Measurements from ENCODE around the gene TXNDC16.
"Not testable (repeated sequence)": the region's sequence is repeated elsewhere in the genome, so short reads cannot be mapped to it uniquely, and the experiment has no call there.

The TXNDC16 gene

GRCh38 chr14:52552063-52552988, at the start of gene TXNDC16, which contains the start of gene GPR137C:
Gene TXNDC16, minus strand, starts transcription at chr14:52552505. Its CDS starts 8,948 bp downstream, at chr14:52543557.
Gene GPR137C, plus strand, starts transcription at chr14:52552836. Its CDS starts 312 bp downstream, at chr14:52553148.
- peak; percentile 92 for ATAC-seq (replicated peaks)
- Mint-ChIP-seq H3K27ac (peak within 1 kb of the TSS; percentile 95), H3K4me1 (peaks cover 15 to 24% of the 10 kb centered on the region in 2 donors), H3K9me3 (no peaks in the 10 kb centered on the region), H3K36me3 (no peaks in the 10 kb centered on the region), H3K27me3 (peaks cover 0 to 4% of the 10 kb centered on the region in 2 donors), H3K4me3 (peak within 1 kb of the TSS; percentile 94 to 95)
- peak; percentile 99 for DNase-seq

GRCh38 chr14:52599974-52600373, 47.7 kb upstream of the TXNDC16 start:
- ATAC-seq (replicated peaks) (no peak), DNase-seq (no peak)
- no peak overlapping the region for H3K4me3 Mint-ChIP-seq
- peaks cover 0 to 2% of the 10 kb centered on the region in 2 donors for H3K36me3 Mint-ChIP-seq
- peaks cover 0 to 4% of the 10 kb centered on the region in 2 donors for H3K4me1 Mint-ChIP-seq
- H3K27ac Mint-ChIP-seq: no peak overlapping the region
- H3K9me3 Mint-ChIP-seq: peaks cover 5 to 13% of the 10 kb centered on the region in 2 donors
- no peaks in the 10 kb centered on the region for H3K27me3 Mint-ChIP-seq

- DNase-seq: no peak
- no peak for ATAC-seq (replicated peaks)
- Mint-ChIP-seq H3K27me3 (no peaks in the 10 kb centered on the region), H3K27ac (no peak overlapping the region), H3K36me3 (peaks cover 2 to 4% of the 10 kb centered on the region in 2 donors), H3K4me3 (no peak overlapping the region), H3K9me3 (peaks cover 9 to 11% of the 10 kb centered on the region in 2 donors), H3K4me1 (peaks cover 0 to 4% of the 10 kb centered on the region in 2 donors)
Observed at GRCh38 chr14:52598568-52598967, 46.3 kb upstream of the TXNDC16 start.

GRCh38 chr14:52596861-52597260, 44.6 kb upstream of the TXNDC16 start:
- Mint-ChIP-seq H3K4me1 (no peaks in the 10 kb centered on the region), H3K36me3 (peaks cover 2 to 4% of the 10 kb centered on the region in 2 donors), H3K9me3 (peaks cover 9 to 11% of the 10 kb centered on the region in 2 donors), H3K27me3 (no peaks in the 10 kb centered on the region), H3K4me3 (no peak overlapping the region), H3K27ac (no peak overlapping the region)
- DNase-seq (no peak), ATAC-seq (replicated peaks) (no peak)

- no peak for DNase-seq
- Mint-ChIP-seq H3K27ac (no peak overlapping the region), H3K27me3 (no peaks in the 10 kb centered on the region), H3K4me1 (no peaks in the 10 kb centered on the region), H3K4me3 (no peak overlapping the region), H3K36me3 (peaks cover 2 to 4% of the 10 kb centered on the region in 2 donors), H3K9me3 (peaks cover 12 to 13% of the 10 kb centered on the region in 2 donors)
- no peak for ATAC-seq (replicated peaks)
Observed at GRCh38 chr14:52596320-52596719, 44.0 kb upstream of the TXNDC16 start.

GRCh38 chr14:52590318-52590717, 38.0 kb upstream of the TXNDC16 start:
- ATAC-seq (replicated peaks): no peak
- no peak overlapping the region for H3K27ac Mint-ChIP-seq
- H3K27me3 Mint-ChIP-seq: no peaks in the 10 kb centered on the region
- no peak for DNase-seq
- peaks cover 0 to 4% of the 10 kb centered on the region in 2 donors for H3K36me3 Mint-ChIP-seq
- H3K4me3 Mint-ChIP-seq: no peak overlapping the region
- H3K9me3 Mint-ChIP-seq: peaks cover 12% of the 10 kb centered on the region in 2 donors
- no peaks in the 10 kb centered on the region for H3K4me1 Mint-ChIP-seq

GRCh38 chr14:52589646-52590045, 37.3 kb upstream of the TXNDC16 start:
- Mint-ChIP-seq H3K27me3 (no peaks in the 10 kb centered on the region), H3K4me1 (no peaks in the 10 kb centered on the region), H3K27ac (no peak overlapping the region), H3K9me3 (peaks cover 8 to 10% of the 10 kb centered on the region in 2 donors), H3K4me3 (no peak overlapping the region), H3K36me3 (peaks cover 0 to 3% of the 10 kb centered on the region in 2 donors)
- DNase-seq (no peak), ATAC-seq (replicated peaks) (no peak)

- no peaks in the 10 kb centered on the region for H3K4me1 Mint-ChIP-seq
- no peaks in the 10 kb centered on the region for H3K9me3 Mint-ChIP-seq
- DNase-seq (no peak), ATAC-seq (replicated peaks) (no peak)
- H3K27ac Mint-ChIP-seq: no peak overlapping the region
- no peaks in the 10 kb centered on the region for H3K36me3 Mint-ChIP-seq
- no peaks in the 10 kb centered on the region for H3K27me3 Mint-ChIP-seq
- no peak overlapping the region for H3K4me3 Mint-ChIP-seq
Observed at GRCh38 chr14:52583544-52583943, 31.2 kb upstream of the TXNDC16 start.

- Mint-ChIP-seq H3K4me3 (no peak overlapping the region), H3K27me3 (peaks cover 4 to 12% of the 10 kb centered on the region in 2 donors), H3K9me3 (peaks cover 16 to 19% of the 10 kb centered on the region in 2 donors), H3K27ac (no peak overlapping the region), H3K36me3 (peaks cover 6 to 10% of the 10 kb centered on the region in 2 donors), H3K4me1 (peaks cover 0 to 4% of the 10 kb centered on the region in 2 donors)
- DNase-seq (no peak), ATAC-seq (replicated peaks) (no peak)
Observed at GRCh38 chr14:52575858-52576257, 23.6 kb upstream of the TXNDC16 start.

- H3K9me3 Mint-ChIP-seq: peaks cover 31 to 32% of the 10 kb centered on the region in 2 donors
- H3K4me3 Mint-ChIP-seq; H3K27ac Mint-ChIP-seq; ATAC-seq (replicated peaks); DNase-seq; H3K4me1 Mint-ChIP-seq: not testable (repeated sequence)
- H3K27me3 Mint-ChIP-seq: peaks cover 10 to 18% of the 10 kb centered on the region in 2 donors
- H3K36me3 Mint-ChIP-seq: peaks cover 14 to 27% of the 10 kb centered on the region in 2 donors
Observed at GRCh38 chr14:52568454-52568853, 16.1 kb upstream of the TXNDC16 start.

- H3K9me3 Mint-ChIP-seq: peaks cover 0 to 2% of the 10 kb centered on the region in 2 donors
- no peak overlapping the region for H3K4me3 Mint-ChIP-seq
- H3K4me1 Mint-ChIP-seq: no peaks in the 10 kb centered on the region
- H3K27ac Mint-ChIP-seq: no peak overlapping the region
- ATAC-seq (replicated peaks) (no peak), DNase-seq (no peak)
- H3K36me3 Mint-ChIP-seq: peaks cover 0 to 5% of the 10 kb centered on the region in 2 donors
- H3K27me3 Mint-ChIP-seq: no peaks in the 10 kb centered on the region
Observed at GRCh38 chr14:52563120-52563519, 10.8 kb upstream of the TXNDC16 start.

- H3K27me3 Mint-ChIP-seq: peaks cover 0 to 4% of the 10 kb centered on the region in 2 donors
- ATAC-seq (replicated peaks) (no peak), DNase-seq (no peak)
- peaks cover 0 to 2% of the 10 kb centered on the region in 2 donors for H3K9me3 Mint-ChIP-seq
- H3K27ac Mint-ChIP-seq: no peak overlapping the region
- no peak overlapping the region for H3K4me3 Mint-ChIP-seq
- H3K4me1 Mint-ChIP-seq: peaks cover 3 to 5% of the 10 kb centered on the region in 2 donors
- peaks cover 0 to 5% of the 10 kb centered on the region in 2 donors for H3K36me3 Mint-ChIP-seq
Observed at GRCh38 chr14:52558688-52559087, 6.4 kb upstream of the TXNDC16 start.

- peaks cover 0 to 4% of the 10 kb centered on the region in 2 donors for H3K27me3 Mint-ChIP-seq
- ATAC-seq (replicated peaks) (no peak), DNase-seq (peak; percentile 46)
- H3K4me3 Mint-ChIP-seq: peak overlapping the region; percentile 86 to 90
- H3K27ac Mint-ChIP-seq: peak overlapping the region; percentile 47
- peaks cover 15 to 24% of the 10 kb centered on the region in 2 donors for H3K4me1 Mint-ChIP-seq
- peaks cover 0 to 2% of the 10 kb centered on the region in 2 donors for H3K9me3 Mint-ChIP-seq
- peaks cover 0 to 4% of the 10 kb centered on the region in 2 donors for H3K36me3 Mint-ChIP-seq
Observed at GRCh38 chr14:52553671-52554575, 1.6 kb upstream of the TXNDC16 start.
